Fibroblast of lung (primary cell): Measurements from ENCODE around the gene KTI12. TPM values are rescaled to one million over a fixed set of nuclear protein-coding genes. Genes with fewer than 3 reads are reported as not detected.

Experiments
- DNase-seq, 2 donors: peaks; one replicate each; pipeline versions ENCODE4 v3.0.0 to v3.0.0-alpha.2; 2010; ENCODE audit warnings: low read depth in 2 of 2
- H2AFZ ChIP-seq: 2 replicates; pipeline ENCODE4 v1.5.1; 2012; ENCODE audit warnings: low read length, control low read depth, inconsistent platforms
- H3K27ac ChIP-seq: 2 replicates; pipeline ENCODE4 v1.5.1; 2011; ENCODE audit warnings: low read length, control low read depth; ENCODE audit not compliant: insufficient read depth
- H3K27me3 ChIP-seq: 2 replicates; pipeline ENCODE4 v1.5.1; 2011; ENCODE audit warnings: mild to moderate bottlenecking, low read length; ENCODE audit not compliant: control insufficient read depth, insufficient read depth
- H3K36me3 ChIP-seq: 2 replicates; pipeline ENCODE4 v1.5.1; 2011; ENCODE audit warnings: low read length; ENCODE audit not compliant: control insufficient read depth, insufficient read depth
- H3K4me1 ChIP-seq: 2 replicates; pipeline ENCODE4 v1.5.1; 2011; ENCODE audit warnings: low read length; ENCODE audit not compliant: control insufficient read depth, insufficient read depth; ENCODE audit errors: extremely low read depth
- H3K4me2 ChIP-seq: 2 replicates; pipeline ENCODE4 v1.5.1; 2011; ENCODE audit warnings: low read length, control low read depth; ENCODE audit not compliant: insufficient read depth; ENCODE audit errors: extremely low read depth
- H3K4me3 ChIP-seq, 4 experiments: fragments of 200-600 bp in 1 of 4; sonication (generic) in 1 of 4; replicated peaks in 1 of 4; 2 replicates each; pipeline ENCODE4 v1.5.1; 2011 to 2016; ENCODE audit warnings: low read length in 4 of 4, low read depth in 3 of 4, mild to moderate bottlenecking in 3 of 4, control low read depth in 2 of 4, inconsistent platforms in 1 of 4, mixed read lengths in 1 of 4; ENCODE audit not compliant: insufficient read depth in 1 of 4; ENCODE audit errors: control extremely low read depth in 1 of 4
- H3K79me2 ChIP-seq: 2 replicates; pipeline ENCODE4 v1.5.1; 2012; ENCODE audit warnings: mild to moderate bottlenecking, low read length, inconsistent platforms; ENCODE audit not compliant: control insufficient read depth, insufficient read depth
- H3K9ac ChIP-seq: 2 replicates; pipeline ENCODE4 v1.5.1; 2011; ENCODE audit warnings: mild to moderate bottlenecking, low read length, control low read depth; ENCODE audit not compliant: insufficient read depth
- H3K9me3 ChIP-seq: 2 replicates; pipeline ENCODE4 v1.5.1; 2012; ENCODE audit warnings: low read depth, low read length; ENCODE audit not compliant: control insufficient read depth, insufficient read depth
- H4K20me1 ChIP-seq: 2 replicates; pipeline ENCODE4 v1.5.1; 2011; ENCODE audit warnings: low read length; ENCODE audit not compliant: control insufficient read depth, insufficient read depth; ENCODE audit errors: extremely low read depth
- EZH2 ChIP-seq: IDR thresholded peaks from 2 replicates; pipeline ENCODE4 v1.5.1; 2012; ENCODE audit warnings: low read length, control low read depth, mild to moderate bottlenecking; ENCODE audit errors: missing control alignments
- polyA plus RNA-seq, 2 donors: library from polyadenylated mRNA; depleted of rRNA in 1 of 2; stranded (reverse) in 1 of 2; unstranded in 1 of 2; fragments of >200 nt; gene quantifications; 2 replicates each; pipeline ENCODE4 v1.2.1, GENCODE V29; 2011 to 2012; ENCODE audit warnings: missing spikeins in 1 of 2
- total RNA-seq: library from RNA; depleted of rRNA; stranded (reverse); fragments of >200 nt; gene quantifications from 2 replicates; pipeline ENCODE4 v1.2.1, GENCODE V29; 2014
- TF ChIP-seq, protein P1 (sequence below), 2 donors: IDR thresholded peaks in 1 of 2; conservative IDR thresholded peaks in 1 of 2; 1 replicate in 1 of 2; 2 replicates in 1 of 2; pipeline ENCODE4 v1.5.1; 2011 to 2012; ENCODE audit warnings: low read length in 2 of 2, control low read depth in 1 of 2, inconsistent platforms in 1 of 2, low read depth in 1 of 2, mild to moderate bottlenecking in 1 of 2

The KTI12 gene
- total and polyA plus RNA-seq, 2 donors (not counting 1 experiment from before 2014, with no cell fraction given): 7.8 to 11.8 TPM

- no peak overlapping the region for H3K27ac ChIP-seq
- DNase-seq: no peak
- TF ChIP-seq EZH2: no peak
- TF ChIP-seq, protein P1, sequence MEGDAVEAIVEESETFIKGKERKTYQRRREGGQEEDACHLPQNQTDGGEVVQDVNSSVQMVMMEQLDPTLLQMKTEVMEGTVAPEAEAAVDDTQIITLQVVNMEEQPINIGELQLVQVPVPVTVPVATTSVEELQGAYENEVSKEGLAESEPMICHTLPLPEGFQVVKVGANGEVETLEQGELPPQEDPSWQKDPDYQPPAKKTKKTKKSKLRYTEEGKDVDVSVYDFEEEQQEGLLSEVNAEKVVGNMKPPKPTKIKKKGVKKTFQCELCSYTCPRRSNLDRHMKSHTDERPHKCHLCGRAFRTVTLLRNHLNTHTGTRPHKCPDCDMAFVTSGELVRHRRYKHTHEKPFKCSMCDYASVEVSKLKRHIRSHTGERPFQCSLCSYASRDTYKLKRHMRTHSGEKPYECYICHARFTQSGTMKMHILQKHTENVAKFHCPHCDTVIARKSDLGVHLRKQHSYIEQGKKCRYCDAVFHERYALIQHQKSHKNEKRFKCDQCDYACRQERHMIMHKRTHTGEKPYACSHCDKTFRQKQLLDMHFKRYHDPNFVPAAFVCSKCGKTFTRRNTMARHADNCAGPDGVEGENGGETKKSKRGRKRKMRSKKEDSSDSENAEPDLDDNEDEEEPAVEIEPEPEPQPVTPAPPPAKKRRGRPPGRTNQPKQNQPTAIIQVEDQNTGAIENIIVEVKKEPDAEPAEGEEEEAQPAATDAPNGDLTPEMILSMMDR (conservative IDR thresholded peaks at IDR 0.05 in 1 of 2, IDR thresholded peaks at IDR 0.05 in 1 of 2; ENCODE audit: low read depth in 1 of 2, low read length in 2 of 2): no peak
Measured at GRCh38 chr1:52060822-52061221, 27.2 kb upstream of the KTI12 start.

GRCh38 chr1:52059888-52060287 is 26.3 kb upstream of the KTI12 start:
- TF ChIP-seq, protein P1 (conservative IDR thresholded peaks at IDR 0.05 in 1 of 2, IDR thresholded peaks at IDR 0.05 in 1 of 2; ENCODE audit: low read depth in 1 of 2, low read length in 2 of 2): no peak
- TF ChIP-seq EZH2: no peak
- H3K4me2 ChIP-seq: peak overlapping the region; percentile 63
- no peaks in the 10 kb centered on the region for H3K27me3 ChIP-seq
- no peak overlapping the region for H3K9ac ChIP-seq
- H4K20me1 ChIP-seq: no peaks in the 10 kb centered on the region
- H3K36me3 ChIP-seq: peaks cover 9% of the 10 kb centered on the region
- DNase-seq: no peak
- H3K4me1 ChIP-seq: peaks cover 6% of the 10 kb centered on the region
- peaks cover 47% of the 10 kb centered on the region for H3K79me2 ChIP-seq
- no peak overlapping the region for H3K4me3 ChIP-seq
- no peak overlapping the region for H3K27ac ChIP-seq
- no peak overlapping the region for H2AFZ ChIP-seq
- H3K9me3 ChIP-seq: no peaks in the 10 kb centered on the region

More at GRCh38 chr1:52060822-52061221, 27.2 kb upstream of the KTI12 start:
- H3K36me3 ChIP-seq: peaks cover 9% of the 10 kb centered on the region
- no peak overlapping the region for H3K9ac ChIP-seq
- H3K27me3 ChIP-seq: no peaks in the 10 kb centered on the region
- H3K4me1 ChIP-seq: peaks cover 6% of the 10 kb centered on the region
- no peak overlapping the region for H2AFZ ChIP-seq
- no peak overlapping the region for H3K4me2 ChIP-seq
- peaks cover 46% of the 10 kb centered on the region for H3K79me2 ChIP-seq
- H3K4me3 ChIP-seq: no peak overlapping the region
- no peaks in the 10 kb centered on the region for H4K20me1 ChIP-seq
- H3K9me3 ChIP-seq: no peaks in the 10 kb centered on the region

- peak overlapping the region in 1 of 4 experiments; percentile 3 for H3K4me3 ChIP-seq
- H3K9ac ChIP-seq: no peak overlapping the region
- H3K27ac ChIP-seq: no peak overlapping the region
- H3K4me2 ChIP-seq: peak overlapping the region; percentile 63
- peaks cover 6% of the 10 kb centered on the region for H3K4me1 ChIP-seq
- TF ChIP-seq EZH2: no peak
- TF ChIP-seq, protein P1 (conservative IDR thresholded peaks at IDR 0.05 in 1 of 2, IDR thresholded peaks at IDR 0.05 in 1 of 2; ENCODE audit: low read depth in 1 of 2, low read length in 2 of 2): no peak
- H4K20me1 ChIP-seq: no peaks in the 10 kb centered on the region
- DNase-seq: peak; percentile 53 to 57
- H2AFZ ChIP-seq: no peak overlapping the region
- no peaks in the 10 kb centered on the region for H3K9me3 ChIP-seq
- peaks cover 52% of the 10 kb centered on the region for H3K79me2 ChIP-seq
- peaks cover 9% of the 10 kb centered on the region for H3K36me3 ChIP-seq
- no peaks in the 10 kb centered on the region for H3K27me3 ChIP-seq
Measured at GRCh38 chr1:52059321-52059720, 25.7 kb upstream of the KTI12 start.
